ENCODE data around the gene LRRC8C.
"Not testable (repeated sequence)": the region's sequence is repeated elsewhere in the genome, so short reads cannot be mapped to it uniquely, and the experiment has no call there.

The LRRC8C gene

GRCh38 chr1:89622895-89623294 is 10.0 kb upstream of the LRRC8C start:
- no peaks in the 10 kb centered on the region; the same call in 1 of the 2 replicates for H3K9me3 ChIP-seq (ENCODE audit: low read depth, low read length)
- TF ChIP-seq EZH2 (IDR thresholded peaks at IDR 0.05) (no peak), POLR2AphosphoS5 (IDR thresholded peaks at IDR 0.05; ENCODE audit: borderline replicate concordance, low read depth, low read length) (no peak), FOXP2 (optimal IDR thresholded peaks at IDR 0.05; ENCODE audit: control extremely low read depth, extremely low read length, insufficient read depth) (no peak)
- no peaks in the 10 kb centered on the region for H3K36me3 ChIP-seq (ENCODE audit: insufficient read depth, low read length)
- H3K9ac ChIP-seq (ENCODE audit: insufficient read length), result no peak overlapping the region
- H3K27ac ChIP-seq, result no peak overlapping the region
- no peak for DNase-seq (ENCODE audit: low read depth, low spot score)
- no peak overlapping the region for H3K4me3 ChIP-seq

- DNase-seq (ENCODE audit: low read depth, low spot score), result no peak
- H3K36me3 ChIP-seq (ENCODE audit: insufficient read depth, low read length), result no peaks in the 10 kb centered on the region
- H3K4me3 ChIP-seq, result no peak overlapping the region
- TF ChIP-seq POLR2AphosphoS5 (IDR thresholded peaks at IDR 0.05; ENCODE audit: borderline replicate concordance, low read depth, low read length) (no peak), FOXP2 (optimal IDR thresholded peaks at IDR 0.05; ENCODE audit: control extremely low read depth, extremely low read length, insufficient read depth) (no peak), EZH2 (IDR thresholded peaks at IDR 0.05) (no peak)
- no peak overlapping the region for H3K27ac ChIP-seq
- H3K9ac ChIP-seq (ENCODE audit: insufficient read length), result no peak overlapping the region
- H3K9me3 ChIP-seq (ENCODE audit: low read depth, low read length), result no peaks in the 10 kb centered on the region
Measured at GRCh38 chr1:89624314-89624713, 8.6 kb upstream of the LRRC8C start.

- Histone ChIP-seq H3K9ac (ENCODE audit: insufficient read length) (no peak overlapping the region), H3K9me3 (ENCODE audit: low read depth, low read length) (no peaks in the 10 kb centered on the region), H3K4me3 (no peak overlapping the region), H3K27ac (no peak overlapping the region), H3K36me3 (ENCODE audit: insufficient read depth, low read length) (no peaks in the 10 kb centered on the region)
- TF ChIP-seq POLR2AphosphoS5 (IDR thresholded peaks at IDR 0.05; ENCODE audit: borderline replicate concordance, low read depth, low read length) (no peak), EZH2 (IDR thresholded peaks at IDR 0.05) (no peak), FOXP2 (optimal IDR thresholded peaks at IDR 0.05; ENCODE audit: control extremely low read depth, extremely low read length, insufficient read depth) (no peak)
- DNase-seq (ENCODE audit: low read depth, low spot score), result no peak
Measured at GRCh38 chr1:89624715-89625323, 8.1 kb upstream of the LRRC8C start.

- H3K36me3 ChIP-seq (ENCODE audit: insufficient read depth, low read length), result no peaks in the 10 kb centered on the region
- DNase-seq (ENCODE audit: low read depth, low spot score), result no peak
- H3K9ac ChIP-seq (ENCODE audit: insufficient read length), result no peak overlapping the region
- no peaks in the 10 kb centered on the region for H3K9me3 ChIP-seq (ENCODE audit: low read depth, low read length)
- no peak overlapping the region for H3K27ac ChIP-seq
- no peak overlapping the region for H3K4me3 ChIP-seq
- TF ChIP-seq FOXP2 (optimal IDR thresholded peaks at IDR 0.05; ENCODE audit: control extremely low read depth, extremely low read length, insufficient read depth) (no peak), EZH2 (IDR thresholded peaks at IDR 0.05) (no peak), POLR2AphosphoS5 (IDR thresholded peaks at IDR 0.05; ENCODE audit: borderline replicate concordance, low read depth, low read length) (no peak)
Measured at GRCh38 chr1:89627596-89627962, 5.3 kb upstream of the LRRC8C start.

- TF ChIP-seq FOXP2 (optimal IDR thresholded peaks at IDR 0.05; ENCODE audit: control extremely low read depth, extremely low read length, insufficient read depth) (no peak), EZH2 (IDR thresholded peaks at IDR 0.05) (no peak), POLR2AphosphoS5 (IDR thresholded peaks at IDR 0.05; ENCODE audit: borderline replicate concordance, low read depth, low read length) (no peak)
- no peak overlapping the region for H3K4me3 ChIP-seq
Measured at GRCh38 chr1:89629146-89629545, 3.8 kb upstream of the LRRC8C start.

GRCh38 chr1:89629600-89629999 is 3.3 kb upstream of the LRRC8C start:
- not testable (repeated sequence) for H3K36me3 ChIP-seq (ENCODE audit: insufficient read depth, low read length); H3K4me3 ChIP-seq; H3K9ac ChIP-seq (ENCODE audit: insufficient read length); DNase-seq (ENCODE audit: low read depth, low spot score); H3K9me3 ChIP-seq (ENCODE audit: low read depth, low read length); H3K27ac ChIP-seq

More at GRCh38 chr1:89629146-89629545, 3.8 kb upstream of the LRRC8C start:
- no peak overlapping the region for H3K9ac ChIP-seq (ENCODE audit: insufficient read length)
- H3K9me3 ChIP-seq (ENCODE audit: low read depth, low read length), result no peaks in the 10 kb centered on the region
- H3K36me3 ChIP-seq (ENCODE audit: insufficient read depth, low read length), result no peaks in the 10 kb centered on the region
- no peak overlapping the region for H3K27ac ChIP-seq
- DNase-seq (ENCODE audit: low read depth, low spot score), result no peak

GRCh38 chr1:89630048-89630447 is 2.9 kb upstream of the LRRC8C start:
- Histone ChIP-seq H3K27ac (no peak overlapping the region), H3K9ac (ENCODE audit: insufficient read length) (no peak overlapping the region), H3K9me3 (ENCODE audit: low read depth, low read length) (no peaks in the 10 kb centered on the region), H3K36me3 (ENCODE audit: insufficient read depth, low read length) (no peaks in the 10 kb centered on the region), H3K4me3 (no peak overlapping the region)
- DNase-seq (ENCODE audit: low read depth, low spot score), result no peak
- TF ChIP-seq POLR2AphosphoS5 (IDR thresholded peaks at IDR 0.05; ENCODE audit: borderline replicate concordance, low read depth, low read length), result no peak
- TF ChIP-seq FOXP2 (optimal IDR thresholded peaks at IDR 0.05; ENCODE audit: control extremely low read depth, extremely low read length, insufficient read depth), result no peak
- TF ChIP-seq EZH2 (IDR thresholded peaks at IDR 0.05), result no peak

- H3K9me3 ChIP-seq (ENCODE audit: low read depth, low read length), result no peaks in the 10 kb centered on the region
- H3K9ac ChIP-seq (ENCODE audit: insufficient read length), result peak overlapping the region; percentile 46
- H3K36me3 ChIP-seq (ENCODE audit: insufficient read depth, low read length), result no peaks in the 10 kb centered on the region
- TF ChIP-seq POLR2AphosphoS5 (IDR thresholded peaks at IDR 0.05; ENCODE audit: borderline replicate concordance, low read depth, low read length), result no peak
- TF ChIP-seq FOXP2 (optimal IDR thresholded peaks at IDR 0.05; ENCODE audit: control extremely low read depth, extremely low read length, insufficient read depth), result no peak
- TF ChIP-seq EZH2 (IDR thresholded peaks at IDR 0.05), result no peak
- H3K4me3 ChIP-seq, result peak overlapping the region; percentile 96
- no peak overlapping the region for H3K27ac ChIP-seq
- no peak for DNase-seq (ENCODE audit: low read depth, low spot score)
Measured at GRCh38 chr1:89631816-89632656, 884 bp upstream of the LRRC8C start.
